ENCODE data around the gene USB1.

USB1 gene

DNA sequence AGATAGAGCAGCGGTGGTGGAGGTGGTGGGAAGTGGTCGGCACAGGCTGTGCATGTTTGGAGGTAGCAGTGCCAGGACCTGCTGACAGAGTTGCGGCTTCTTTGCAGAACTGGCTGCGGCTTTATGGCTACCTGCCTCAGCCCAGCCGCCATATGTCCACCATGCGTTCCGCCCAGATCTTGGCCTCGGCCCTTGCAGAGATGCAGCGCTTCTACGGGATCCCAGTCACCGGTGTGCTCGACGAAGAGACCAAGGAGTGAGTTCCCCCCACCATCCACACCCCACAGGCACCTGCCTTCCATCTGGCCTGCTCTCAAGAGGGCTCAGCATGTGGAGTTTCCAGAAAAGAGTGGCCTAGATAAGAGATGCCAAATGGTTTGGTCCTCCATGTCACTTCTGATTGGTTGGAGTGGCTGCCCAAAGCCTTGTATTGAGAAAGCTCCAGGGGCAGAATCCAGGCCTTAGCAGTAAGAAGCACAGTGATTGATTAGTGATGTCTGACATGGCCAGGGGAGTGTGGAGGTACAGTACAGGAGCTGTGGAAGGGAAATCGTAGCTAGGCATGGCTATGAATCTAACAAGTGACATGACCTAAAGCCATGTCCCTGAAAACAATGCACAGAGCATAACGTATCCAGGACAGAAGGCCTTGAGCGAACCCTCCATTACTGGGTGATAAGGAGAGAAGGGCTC, 36.3 kb downstream of the USB1 start:
- DNase-seq, result no peak

DNA sequence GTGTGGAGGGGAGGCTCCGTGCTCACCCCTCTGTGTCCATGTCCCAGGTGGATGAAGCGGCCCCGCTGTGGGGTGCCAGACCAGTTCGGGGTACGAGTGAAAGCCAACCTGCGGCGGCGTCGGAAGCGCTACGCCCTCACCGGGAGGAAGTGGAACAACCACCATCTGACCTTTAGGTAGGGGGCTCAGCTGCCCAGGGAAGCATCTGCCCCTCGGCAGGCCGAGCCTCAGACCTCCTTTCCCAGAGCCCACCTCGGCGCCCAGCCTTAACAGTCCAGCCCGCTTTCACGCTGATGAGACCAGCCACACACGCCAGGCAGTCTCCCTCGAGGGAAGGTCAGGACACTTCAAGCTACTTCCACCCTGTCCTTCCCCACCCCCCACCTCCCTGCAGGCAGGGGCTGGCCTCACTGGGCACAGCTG, 37.0 kb downstream of the USB1 start:
- DNase-seq, result no peak

DNA sequence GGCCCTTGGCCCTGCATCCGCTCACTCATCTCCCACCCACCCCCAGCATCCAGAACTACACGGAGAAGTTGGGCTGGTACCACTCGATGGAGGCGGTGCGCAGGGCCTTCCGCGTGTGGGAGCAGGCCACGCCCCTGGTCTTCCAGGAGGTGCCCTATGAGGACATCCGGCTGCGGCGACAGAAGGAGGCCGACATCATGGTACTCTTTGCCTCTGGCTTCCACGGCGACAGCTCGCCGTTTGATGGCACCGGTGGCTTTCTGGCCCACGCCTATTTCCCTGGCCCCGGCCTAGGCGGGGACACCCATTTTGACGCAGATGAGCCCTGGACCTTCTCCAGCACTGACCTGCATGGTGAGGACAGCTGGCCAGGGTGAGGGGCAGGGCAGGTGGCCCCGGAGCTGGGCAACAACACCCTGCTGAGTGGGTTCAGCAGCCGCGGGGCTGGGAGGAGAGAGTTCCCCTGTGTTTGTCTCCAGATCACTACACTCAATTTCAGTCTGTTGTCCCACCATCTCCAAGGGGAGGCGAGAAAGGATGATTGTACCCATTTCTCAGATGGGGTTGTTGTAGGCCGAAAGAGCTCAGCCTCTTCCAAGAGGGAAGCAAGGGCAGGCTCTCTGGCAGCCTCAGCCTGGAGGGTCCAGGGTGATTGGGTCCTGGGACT, 38.8 kb downstream of the USB1 start:
- no peak for DNase-seq

DNA sequence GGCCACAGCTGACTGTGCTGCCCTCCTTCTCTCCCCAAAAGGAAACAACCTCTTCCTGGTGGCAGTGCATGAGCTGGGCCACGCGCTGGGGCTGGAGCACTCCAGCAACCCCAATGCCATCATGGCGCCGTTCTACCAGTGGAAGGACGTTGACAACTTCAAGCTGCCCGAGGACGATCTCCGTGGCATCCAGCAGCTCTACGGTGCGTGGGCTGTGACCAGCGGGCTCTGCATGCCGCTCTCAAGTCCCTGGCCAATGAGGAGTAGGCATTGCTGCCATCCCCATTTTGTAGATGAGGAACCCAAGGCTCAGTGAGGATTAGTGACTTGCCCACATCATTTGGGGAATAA, 39.3 kb downstream of the USB1 start:
- no peak for DNase-seq

DNA sequence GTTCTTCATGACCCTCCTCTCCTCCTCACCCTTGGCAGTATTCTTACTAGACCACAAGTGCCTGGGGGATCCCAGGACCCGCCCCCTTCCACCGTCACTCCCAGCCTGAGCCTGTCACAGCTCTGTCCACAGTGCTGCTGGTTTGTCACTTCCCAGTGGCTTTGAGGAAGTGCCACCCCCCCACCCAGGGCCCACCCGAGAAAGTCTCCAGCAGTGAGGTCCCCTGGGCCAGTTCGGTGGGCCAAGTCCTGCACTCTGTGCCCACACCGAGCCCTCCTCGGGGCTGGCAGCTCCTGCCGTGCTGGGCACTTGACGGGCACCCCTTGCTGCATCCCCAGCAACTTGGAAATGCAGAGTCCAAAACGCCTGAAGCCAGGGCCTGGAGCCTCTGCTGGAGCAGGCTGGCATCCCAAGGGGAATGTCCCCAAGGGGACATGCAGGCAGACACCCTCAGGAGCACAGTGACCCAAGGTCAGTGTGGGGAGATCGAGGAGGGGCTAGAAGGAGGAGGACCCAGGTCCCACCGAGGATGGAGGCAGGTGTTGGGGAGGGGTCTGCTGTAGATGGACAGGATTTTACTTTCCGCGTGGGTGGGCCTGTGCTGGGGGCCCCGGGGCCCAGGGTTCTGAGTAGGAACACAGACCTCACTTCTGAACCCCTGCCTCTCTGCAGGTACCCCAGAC, 39.9 kb downstream of the USB1 start:
- no peak for DNase-seq

DNA sequence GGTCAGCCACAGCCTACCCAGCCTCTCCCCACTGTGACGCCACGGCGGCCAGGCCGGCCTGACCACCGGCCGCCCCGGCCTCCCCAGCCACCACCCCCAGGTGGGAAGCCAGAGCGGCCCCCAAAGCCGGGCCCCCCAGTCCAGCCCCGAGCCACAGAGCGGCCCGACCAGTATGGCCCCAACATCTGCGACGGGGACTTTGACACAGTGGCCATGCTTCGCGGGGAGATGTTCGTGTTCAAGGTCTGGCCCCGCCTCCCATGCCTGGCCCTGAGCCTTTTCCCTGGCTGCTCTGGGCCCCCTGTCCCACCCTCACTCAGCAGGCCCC, 40.4 kb downstream of the USB1 start:
- DNase-seq, result no peak

DNA sequence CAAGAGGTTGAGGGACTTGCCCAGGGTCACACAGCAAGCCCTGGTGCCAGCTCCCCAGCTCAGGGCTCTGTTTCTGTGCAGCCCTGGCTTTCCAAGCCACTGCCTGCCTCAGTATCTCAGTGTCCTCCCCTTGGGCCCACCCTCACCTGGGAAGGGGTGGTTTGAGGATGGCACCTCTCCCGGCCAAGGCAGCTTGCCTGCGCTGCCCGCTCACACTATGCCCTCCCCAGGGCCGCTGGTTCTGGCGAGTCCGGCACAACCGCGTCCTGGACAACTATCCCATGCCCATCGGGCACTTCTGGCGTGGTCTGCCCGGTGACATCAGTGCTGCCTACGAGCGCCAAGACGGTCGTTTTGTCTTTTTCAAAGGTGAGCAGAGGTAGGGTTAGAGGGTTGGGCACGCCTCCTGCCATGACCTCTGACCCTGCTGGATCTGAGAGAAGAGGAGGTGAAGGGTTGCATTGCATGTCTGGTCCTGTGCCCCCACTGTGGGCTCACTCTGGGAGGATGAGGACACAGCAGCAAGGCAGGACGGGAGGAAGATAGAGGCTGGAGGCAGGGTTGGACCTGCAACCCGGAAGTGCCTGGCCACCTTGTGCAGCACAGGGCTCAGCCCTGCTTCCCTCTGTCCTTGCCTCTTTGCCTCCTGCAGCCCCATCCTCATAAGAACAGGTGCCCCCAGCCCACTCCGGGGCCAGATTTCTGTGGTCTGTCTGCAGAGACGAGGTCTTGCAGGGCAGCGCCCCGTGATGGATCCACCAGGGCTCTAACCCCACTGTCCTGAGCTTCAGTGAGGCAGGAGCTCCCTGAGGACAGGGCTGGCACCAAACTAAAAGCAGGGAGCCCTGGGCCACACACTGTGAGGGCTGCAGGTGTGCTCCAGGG, 41.0 kb downstream of the USB1 start:
- no peak for DNase-seq

DNA sequence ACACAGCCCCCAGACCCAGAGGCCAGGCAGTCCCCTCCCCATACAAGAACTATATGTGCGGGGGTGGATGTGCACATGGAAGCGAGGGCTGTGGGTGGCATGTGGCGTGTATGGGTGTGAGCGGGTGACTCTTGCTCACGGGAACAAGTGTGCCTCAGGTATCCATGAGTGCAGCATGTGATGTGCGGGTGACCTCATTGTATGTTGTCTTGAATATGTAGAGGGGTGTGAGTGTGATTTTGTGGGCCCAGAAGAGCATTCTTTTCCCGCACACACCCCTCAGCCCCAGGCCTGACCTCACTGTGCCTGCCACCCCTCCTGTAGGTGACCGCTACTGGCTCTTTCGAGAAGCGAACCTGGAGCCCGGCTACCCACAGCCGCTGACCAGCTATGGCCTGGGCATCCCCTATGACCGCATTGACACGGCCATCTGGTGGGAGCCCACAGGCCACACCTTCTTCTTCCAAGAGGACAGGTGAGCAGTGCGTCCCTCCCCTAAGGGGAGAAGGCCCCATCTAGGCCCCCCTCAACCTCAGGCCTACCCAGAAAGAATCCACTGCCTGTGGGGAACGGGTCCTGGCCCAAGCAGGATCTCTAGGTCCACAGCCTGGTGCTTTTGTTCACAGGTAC, 41.8 kb downstream of the USB1 start:
- DNase-seq, result no peak

DNA sequence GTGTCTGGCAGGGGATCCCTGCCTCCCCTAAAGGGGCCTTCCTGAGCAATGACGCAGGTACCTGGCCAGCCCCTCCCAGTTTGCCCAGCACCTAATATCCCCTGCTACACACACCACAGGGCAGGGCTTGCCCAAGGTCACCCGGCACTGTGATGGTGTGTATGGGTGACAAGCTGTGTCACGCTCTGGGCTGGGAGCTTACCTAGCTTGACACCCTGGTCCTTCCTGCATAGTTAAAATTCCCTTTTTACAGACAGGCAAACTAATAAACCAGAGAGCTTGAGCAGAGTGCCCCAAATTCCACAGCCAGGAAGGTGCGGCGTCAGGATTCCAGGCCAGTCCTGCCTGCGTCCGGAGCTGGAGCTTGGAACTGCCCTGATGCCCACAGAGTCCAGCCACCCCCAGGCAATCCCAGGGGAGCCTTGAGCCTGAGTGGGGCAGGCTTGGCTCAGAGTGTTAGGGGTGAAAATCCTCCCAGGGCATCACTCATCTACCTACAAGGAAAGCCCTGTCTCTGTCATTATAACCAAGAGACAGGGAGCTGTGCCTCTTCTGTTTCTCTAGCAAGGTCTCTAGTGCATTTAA, 42.5 kb downstream of the USB1 start:
- no peak for DNase-seq

DNA sequence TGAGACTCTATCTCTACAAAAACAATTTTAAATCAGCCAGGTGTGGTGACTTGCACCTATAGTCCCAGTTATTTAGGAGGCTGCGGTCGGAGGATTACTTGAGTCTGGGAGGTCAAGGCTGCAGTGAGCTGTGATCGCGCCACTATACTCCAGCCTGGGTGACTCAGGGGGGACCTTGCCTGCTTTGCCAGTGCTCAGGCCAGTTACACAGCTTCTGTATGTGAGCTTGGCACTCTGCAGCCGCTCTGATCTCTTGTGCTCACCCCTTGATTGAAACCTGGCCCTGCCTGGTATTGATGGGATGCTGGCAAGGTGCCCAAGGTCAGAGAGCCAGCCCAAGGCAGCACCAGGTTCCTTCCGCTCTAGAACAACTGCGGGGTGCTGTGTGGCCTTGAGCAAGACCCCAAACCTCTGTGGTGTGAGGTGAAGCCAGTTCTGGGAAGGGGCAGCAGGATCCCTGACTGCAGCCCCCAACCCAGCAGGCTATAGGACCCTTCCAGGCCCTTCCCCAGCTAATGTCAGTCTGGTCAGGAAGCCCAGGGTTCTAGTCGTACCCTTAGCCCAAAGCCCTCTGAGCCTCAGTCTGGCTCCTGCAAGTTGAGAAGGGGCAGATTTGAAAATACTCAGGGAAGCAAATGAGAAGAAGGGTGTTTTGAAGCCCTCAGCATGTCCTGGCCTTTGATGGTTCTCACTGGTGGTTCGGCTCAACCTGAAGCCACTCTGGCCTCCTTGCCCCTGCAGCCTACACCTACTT, 43.2 kb downstream of the USB1 start:
- no peak for DNase-seq

DNA sequence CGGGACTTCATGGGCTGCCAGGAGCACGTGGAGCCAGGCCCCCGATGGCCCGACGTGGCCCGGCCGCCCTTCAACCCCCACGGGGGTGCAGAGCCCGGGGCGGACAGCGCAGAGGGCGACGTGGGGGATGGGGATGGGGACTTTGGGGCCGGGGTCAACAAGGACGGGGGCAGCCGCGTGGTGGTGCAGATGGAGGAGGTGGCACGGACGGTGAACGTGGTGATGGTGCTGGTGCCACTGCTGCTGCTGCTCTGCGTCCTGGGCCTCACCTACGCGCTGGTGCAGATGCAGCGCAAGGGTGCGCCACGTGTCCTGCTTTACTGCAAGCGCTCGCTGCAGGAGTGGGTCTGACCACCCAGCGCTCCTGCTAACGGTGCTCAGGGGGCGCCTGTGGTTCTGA, 43.9 kb downstream of the USB1 start:
- no peak for DNase-seq

DNA sequence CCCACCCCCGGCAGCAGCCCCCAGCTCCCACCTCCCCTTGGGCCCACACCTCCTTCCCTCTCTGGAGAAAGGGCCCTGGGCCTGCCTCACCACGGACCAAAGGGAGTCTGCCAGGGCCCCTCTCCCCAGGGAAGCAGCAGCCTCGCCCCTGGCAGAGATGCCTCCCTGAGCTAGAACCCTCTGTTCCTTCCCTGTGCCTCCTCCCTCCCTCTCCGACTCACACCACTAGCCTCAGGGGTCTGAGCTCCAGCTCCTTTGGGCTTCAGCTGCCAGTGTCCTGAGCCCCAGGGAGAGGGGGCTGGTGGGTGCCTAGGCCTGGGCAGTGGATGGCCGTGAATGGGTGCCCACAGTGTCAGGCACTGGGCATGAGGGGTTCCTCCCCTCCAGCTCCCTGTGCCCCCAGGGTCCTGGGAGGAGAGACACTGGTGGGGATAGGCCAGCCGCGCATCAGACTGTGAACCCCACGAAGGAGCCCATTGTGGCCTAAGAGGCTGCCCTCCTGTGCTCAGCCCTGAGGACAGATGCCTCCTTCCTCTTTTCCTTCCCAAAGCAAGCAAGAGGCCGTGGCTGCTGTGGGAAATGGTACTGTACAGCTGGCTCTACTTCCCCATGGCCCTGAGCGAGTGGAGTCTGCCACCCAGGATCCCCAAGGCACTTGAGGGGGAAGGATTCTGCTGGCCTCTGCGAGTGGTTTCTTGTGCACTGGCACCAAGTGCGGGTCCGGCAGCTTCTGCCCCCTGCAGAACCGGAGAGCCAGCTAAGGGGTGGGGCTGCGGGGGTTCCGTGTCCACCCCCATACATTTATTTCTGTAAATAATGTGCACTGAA, 45.1 kb downstream of the USB1 start:
- DNase-seq, result no peak

DNA sequence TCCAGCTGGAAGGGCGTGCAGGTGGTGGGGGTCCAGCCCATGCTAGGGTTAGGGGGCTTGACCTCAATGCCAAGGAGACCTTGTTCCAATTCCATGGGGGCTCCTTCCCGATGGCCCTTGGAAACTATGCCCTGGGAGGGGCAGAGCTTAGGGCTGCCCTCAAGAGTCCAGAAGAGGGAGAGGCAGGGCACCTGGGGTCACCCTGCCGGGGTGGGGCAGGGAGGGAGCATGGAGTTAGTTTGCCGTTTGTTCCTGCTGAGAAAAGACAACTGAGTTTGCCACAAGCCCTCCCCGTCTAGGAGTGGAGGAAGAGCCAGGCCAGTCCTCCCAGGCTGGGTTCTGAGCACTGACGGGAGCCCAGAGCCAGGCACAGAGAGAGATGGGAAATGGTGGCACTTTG, 45.7 kb downstream of the USB1 start:
- DNase-seq, result no peak

DNA sequence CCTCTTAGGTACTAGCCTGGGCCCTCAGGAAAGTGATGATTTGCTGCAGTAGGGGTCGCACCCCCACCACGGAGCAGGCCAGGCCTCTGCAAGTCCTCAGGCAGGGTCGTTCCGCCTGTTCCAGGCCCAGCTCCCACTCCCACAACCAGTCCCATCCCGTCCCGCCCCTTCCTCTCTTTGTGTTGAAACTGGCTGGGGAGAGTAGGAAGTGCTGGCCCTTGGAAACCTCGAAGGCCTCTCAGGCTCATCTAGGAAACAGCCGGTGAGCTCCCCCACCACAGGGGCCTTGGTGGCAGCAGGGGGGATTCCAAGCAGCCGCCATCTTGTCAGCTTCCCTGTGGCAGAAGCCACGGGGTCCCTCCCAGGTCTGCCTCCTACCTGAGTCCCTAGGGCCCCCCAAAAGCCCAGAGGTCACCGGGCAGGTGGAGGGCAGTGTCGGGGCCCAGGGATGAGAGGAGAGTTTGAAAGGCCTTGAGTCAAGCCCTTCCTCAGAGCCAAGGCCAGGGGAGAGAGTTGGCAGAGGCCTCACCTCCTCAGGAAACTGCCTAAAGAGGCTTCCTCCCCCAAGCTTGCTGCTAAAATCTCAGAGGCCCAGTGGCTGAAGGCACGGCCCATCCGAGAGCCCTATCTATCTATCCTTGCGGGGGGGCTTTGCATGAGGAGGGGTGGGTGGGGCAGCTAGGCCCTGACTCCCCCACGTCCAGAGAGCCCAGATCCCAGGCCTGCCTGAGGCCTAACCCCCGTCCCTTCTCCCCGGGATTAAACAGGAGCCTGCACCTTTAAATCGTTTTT, 46.5 kb downstream of the USB1 start:
- no peak for DNase-seq

DNA sequence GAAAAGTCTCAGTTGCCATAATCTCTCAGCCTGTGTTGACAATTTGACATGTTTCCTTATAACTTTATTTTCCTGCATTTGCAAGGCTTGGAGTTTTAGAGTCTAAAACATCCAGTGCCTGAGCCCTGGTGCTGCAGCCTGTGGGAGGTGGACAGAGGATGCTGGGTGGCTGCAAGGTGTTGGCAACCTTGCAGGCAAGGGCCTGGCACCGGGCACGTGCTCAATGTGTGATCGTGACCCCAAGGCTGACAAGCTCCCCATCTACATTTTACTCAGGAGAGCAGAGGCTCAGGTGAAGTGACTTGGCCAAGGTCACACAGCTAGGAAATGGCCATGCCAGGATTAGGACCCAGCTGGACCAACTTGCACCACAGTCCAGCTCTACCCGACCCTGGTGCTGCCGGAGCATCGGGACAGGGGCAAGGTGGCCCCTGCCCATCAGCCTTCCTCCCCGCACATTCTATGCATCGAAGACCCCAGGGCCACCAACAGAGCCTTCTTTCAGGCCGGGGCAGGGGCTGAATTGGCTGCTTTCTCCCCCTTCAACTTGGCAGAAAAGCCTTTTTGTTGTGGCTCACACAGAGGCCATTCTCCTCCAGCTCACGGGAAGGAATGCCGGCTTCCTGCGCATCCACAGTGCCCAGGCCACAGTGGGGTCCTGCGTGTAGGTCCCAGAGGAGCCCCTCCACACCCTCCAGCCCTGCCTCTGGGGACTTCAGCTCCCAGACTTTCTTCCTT, 47.5 kb downstream of the USB1 start:
- no peak for DNase-seq

DNA sequence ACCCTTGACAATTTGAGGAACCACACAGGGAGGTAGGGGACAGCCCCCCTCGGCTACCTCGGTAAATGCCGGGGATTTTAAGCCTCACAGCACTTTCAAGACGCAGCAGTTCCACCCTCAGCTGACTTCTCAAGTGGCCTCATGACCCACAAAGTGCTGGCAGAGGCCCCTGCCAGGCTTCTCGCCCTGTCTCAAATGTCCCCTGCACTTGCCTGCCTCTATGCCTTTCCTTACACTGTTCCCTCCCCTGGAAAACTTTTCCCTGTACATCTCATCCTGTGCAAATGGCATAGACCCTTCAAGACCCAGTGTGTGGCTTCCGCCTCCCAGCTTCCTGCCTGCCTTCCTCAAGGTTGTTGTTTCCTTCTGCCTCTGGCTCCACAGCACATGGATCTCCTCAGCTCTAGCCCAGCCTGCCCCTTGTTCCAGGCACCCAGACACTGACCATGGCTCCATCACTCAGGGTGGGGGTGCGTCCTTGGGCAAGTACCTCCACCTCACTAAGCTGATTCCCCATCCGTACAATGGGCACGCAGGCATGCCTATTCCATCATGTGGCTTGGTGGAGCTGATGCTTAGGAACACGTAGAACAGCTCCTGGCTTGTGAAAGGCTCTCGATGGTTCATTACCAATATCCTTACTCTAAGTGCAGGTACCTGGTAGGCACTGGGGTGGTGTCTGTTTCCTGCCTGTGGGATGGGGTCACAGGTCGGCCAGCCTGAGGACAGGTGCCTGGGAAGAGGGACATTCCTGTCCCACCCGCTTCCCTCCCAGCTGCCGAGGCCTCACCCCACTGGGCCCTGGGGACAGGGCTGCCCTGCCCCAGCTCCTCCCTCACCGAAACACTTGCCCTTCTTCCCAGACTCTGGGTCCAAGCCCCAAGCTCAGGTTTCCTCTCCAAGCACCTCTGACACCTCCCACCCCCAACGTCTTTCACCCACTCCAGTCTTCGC, 48.3 kb downstream of the USB1 start:
- no peak for DNase-seq

DNA sequence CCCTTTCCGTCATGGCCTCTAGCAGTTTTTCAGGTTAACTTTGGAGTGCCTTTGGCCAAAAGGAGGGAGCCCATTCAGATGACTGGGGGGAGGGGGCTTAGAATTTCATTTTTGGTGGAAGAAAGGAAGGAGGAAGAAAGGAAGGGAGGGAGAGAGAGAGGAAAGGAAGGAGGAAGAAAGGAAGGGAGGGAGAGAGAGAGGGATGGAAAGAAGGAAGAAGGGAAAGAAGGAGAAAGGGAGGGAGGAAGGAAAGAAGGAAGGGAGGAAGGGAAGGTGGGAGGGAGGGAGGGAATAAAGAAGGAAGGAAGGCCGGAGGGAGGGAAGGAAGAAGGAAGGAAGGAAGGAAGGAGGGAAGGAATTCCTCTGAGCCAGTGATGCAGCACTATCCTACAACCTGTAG, 50.1 kb downstream of the USB1 start:
- DNase-seq, result no peak
